NCI-H2227 treated with DMSO at 0.1 percent for 48 hours (cell line): Measurements from ENCODE around the gene OAT.
"Not testable (repeated sequence)": the region's sequence is repeated elsewhere in the genome, so short reads cannot be mapped to it uniquely, and the experiment has no call there.

Experiments used
- DNase-seq: peaks from one replicate; lab custom pipeline; 2025; lab: John Stamatoyannopoulos, UW

The OAT gene

DNA sequence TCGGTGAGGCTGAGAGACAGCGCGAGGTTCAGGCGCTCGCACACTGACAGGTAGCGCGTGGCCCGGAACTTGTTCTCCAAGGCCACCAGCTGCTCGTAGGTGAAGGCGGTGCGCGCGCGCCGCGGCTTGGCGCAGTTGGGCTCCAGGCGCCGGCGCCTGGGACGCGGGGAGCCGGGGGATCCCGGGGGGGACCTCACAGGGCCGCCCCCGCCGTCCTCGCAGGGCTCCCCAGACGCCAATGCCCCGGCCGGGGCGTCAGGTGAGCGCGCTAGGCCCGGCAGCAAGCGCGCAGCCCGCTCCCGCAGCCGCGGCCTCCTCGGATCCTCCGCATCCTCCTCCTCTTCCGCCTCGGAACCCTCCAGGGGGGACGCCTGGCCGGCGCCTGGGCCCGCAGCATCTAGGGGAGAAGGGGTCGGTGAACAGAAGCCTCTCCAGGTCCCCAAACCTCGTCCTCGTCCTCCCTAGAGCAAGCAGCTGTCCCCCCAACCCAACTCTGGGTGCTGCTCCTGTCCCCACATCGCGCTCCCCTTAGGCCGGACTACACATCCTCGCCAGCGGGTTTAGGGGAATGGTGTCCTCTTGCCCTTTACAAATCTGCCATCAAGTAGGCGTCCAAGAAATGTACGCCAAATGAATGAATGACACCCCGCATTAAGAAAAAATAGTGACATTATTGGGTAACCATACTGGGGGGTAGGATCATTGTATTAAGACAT, 29.2 kb upstream of the OAT start:
- DNase-seq = no peak

DNA sequence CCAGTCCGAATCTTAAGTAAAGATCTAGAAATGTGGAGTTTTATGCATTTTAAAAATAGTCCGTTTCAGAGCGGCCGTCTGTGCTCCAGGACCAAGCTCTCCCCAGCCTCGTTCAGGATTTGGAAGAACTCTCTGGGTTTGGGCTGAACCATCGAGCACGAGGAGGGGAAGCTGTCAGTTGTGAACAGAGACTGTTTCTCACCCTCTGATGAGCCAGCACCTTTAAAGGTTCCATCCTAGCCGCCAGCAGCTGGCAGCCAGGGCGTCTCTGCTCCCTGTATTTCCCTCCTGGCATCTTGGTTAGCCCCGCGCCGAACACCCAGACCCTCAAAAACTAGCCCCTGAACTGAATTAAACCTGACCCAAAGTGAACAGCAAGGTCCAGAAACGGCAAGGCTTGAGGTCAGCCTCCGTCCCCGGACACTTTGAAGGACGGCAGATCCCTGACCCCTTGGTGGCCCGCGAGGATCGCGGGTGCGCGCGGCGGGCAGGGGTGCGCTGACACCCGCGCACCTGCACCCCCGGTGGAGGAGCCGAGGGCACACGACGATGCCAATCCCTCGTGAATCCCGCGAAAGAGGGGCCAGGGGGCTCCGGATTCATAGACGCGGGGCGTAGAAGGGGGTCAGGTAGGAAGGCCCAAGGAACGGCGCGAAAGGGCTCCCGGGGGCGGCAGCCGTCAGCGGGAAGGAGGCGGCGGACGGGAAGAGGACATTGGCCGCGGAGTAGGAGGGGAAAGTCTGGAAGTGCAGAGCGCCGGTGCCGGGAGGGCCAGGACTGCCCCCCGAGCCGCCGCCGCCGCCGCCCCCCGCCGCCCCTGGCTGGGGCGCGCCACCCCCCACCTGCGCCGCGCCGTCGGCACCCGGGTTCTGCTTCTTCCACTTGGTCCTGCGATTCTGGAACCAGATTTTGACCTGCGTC, 28.4 kb upstream of the OAT start:
- no peak for DNase-seq

DNA sequence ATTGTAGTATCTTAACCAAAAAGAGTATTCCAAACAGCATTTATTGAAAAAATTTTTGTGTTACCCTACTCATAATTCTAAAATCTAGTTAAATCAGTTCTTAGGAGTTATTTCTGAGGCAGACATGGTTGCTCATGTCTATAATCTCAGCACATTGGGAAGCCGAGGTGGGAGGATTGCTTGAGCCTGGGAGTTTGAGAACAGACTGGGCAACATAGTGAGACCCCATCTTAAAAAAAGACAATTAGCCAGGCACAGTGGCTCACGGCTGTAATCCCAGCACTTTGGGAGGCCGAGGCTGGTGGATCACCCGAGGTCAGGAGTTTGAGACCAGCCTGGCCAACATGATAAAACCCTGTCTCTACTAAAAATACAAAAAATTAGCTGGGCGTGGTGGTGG, 23.0 kb upstream of the OAT start:
- not testable (repeated sequence) for DNase-seq

DNA sequence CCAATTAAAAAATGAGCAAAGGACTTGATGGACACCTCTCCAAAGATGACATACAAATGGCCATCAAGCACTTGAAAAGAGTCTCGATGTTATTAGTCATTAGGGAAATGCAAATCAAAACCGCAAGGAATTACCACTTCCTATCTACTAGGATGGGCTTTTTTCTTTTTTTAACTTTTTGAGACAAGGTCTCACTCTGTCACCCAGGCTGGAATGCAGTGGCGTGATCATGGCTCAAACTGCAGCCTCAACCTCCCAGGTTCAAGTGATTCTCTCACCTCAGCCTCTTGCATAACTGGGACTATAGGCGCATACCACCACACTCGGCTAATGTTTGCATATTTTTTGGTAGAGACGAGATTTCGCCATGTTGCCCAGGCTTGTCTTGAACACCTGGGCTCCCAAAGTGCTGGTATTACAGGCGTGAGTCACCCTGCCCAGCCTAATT, 17.5 kb upstream of the OAT start:
- DNase-seq = no peak

DNA sequence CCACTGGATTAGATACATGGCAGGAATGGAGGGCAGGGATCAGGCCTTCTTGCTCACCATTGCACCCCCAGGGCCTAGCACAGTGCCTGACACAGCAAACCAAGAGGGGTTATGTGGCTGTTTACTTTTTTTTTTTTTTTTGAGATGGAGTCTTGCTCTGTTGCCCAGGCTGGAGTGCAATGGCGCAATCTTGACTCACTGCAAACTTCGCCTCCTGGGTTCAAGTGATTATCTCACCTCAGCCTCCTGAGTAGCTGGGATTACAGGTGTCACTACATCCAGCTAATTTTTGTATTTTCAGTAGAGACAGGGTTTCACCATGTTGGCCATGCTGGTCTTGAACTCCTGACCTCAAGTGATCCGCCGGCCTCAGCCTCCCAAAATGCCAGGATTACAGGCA, 17.0 kb upstream of the OAT start:
- DNase-seq = not testable (repeated sequence)

DNA sequence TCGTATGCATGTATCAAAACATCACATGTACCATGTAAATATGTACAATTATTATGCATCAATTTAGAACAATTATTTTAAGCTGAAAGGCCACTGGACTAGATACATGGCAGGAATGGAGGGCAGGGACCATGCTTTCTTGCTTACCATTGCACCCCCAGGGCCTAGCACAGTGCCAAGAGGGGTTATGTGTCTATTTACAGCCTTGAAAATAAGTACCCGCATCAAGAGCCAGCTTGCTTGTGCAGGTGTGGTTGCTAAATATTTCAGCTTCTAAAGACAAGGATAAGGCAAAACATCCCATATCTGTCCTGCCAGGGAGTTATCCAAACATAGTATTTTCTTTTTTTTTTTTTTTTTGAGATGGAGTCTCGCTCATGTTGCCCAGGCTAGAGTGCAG, 14.7 kb upstream of the OAT start:
- DNase-seq = no peak

DNA sequence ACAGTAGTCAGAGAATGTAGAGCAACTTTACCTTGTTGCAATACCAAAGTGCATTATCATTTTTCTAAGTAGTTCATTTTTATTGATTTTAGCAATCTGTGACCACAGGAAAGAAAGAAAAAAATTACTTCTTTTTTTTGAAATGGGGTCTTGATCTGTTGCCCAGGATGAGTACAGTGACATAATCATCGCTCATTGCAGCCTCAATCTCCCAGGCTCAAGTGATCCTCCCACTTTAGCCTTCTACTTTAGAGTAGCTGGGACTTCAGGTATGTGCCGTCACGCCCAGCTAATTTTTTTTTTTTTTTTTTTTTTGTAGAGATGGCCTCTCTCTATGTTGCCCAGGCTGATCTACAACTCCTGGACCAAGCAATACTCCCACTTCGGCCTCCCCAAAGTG, 11.4 kb upstream of the OAT start:
- DNase-seq = no peak

DNA sequence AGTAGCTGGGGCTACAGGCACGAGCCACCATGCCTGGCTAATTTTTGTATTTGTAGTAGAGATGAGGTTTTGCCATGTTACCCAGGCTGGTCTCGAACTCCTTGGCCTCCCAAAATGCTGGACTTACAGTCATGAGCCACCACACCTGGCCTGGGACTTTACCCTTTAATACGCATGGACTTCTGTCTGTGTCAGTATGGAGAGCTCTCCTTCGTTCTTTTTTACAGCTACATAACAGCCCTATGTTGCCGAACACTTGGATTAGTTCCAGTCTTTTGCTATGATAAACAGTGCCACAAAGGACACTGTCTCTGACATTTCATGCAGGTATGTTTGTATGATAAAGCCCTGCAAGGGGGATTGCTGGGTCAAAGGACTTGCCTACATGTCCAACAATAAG, 10.9 kb upstream of the OAT start:
- no peak for DNase-seq

DNA sequence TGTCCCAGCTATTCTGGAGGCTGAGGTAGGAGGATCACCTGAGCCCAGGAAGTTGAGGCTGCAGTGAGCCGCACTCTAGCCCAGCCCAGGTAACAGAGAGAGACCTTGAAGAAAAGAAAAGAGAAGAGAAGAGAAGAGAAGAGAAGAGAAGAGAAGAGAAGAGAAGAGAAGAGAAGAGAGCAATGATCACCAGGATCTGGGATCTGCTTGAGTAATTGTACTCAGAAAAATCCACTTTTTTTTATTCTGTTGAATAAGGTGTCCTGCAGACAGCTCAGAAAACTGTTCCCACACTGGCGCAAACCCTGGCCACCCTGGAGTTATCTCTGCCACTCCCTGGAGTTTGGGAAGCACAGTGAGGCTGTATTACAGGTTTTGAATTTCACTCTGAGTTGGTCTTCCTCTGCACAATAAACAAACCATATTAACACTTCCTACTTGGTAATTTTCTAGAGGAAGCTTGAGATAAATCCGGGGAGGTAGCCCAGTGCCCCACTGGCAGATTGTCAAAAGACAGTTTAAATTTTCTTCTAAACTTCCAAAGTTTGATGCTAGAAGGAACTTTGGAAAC, 9.6 kb upstream of the OAT start:
- no peak for DNase-seq

DNA sequence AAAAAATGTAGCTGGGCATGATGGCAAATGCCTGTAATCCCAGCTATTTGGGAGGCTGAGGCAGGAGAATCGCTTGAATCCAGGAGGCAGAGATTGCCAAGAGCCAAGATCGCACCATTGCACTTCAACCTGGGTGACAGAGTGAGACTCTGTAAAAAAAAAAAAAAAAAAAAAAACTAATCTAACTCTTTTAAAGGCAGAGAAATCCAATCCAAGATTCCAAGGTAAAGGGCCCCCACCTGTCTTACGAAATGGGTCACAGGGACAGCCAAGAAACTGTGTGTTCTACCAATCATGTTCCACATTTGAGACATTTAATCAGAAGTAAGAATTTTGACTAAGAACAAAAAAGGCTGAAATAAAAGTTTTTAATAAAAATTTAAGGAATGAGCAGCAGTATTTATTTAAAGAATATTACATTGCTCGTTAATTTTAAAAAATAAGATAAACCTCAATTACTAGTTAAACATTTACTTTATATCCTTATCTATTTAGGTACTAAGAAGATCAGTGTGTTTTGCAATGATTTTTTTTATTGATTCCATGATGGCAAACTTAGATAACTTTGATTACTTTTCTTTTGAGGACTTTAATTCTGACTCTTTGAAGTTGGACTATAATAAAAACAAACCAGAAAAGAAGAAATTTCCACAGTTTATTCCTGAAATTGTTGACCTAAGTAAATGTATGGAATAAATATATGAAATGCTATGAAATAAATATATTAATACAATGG, 6.7 kb upstream of the OAT start:
- no peak for DNase-seq

DNA sequence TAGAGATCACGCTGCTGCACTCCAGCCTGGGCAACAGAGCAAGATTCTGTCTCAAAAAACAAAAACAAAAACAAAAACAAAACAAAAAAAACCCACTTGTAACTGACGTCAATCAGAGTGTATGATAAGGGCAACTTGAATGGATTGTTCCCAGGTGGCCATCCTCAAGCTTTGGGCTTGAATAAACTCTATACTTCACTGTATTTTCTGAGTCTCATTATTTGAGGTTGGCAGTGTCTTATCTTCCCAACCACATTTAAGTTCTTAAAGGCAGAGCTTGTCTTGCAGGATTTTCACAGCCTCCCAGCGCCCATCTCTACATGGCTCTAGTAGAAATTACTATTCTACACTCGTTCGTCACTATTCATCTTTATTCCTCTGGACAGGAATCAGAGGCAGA, 5.1 kb upstream of the OAT start:
- no peak for DNase-seq

DNA sequence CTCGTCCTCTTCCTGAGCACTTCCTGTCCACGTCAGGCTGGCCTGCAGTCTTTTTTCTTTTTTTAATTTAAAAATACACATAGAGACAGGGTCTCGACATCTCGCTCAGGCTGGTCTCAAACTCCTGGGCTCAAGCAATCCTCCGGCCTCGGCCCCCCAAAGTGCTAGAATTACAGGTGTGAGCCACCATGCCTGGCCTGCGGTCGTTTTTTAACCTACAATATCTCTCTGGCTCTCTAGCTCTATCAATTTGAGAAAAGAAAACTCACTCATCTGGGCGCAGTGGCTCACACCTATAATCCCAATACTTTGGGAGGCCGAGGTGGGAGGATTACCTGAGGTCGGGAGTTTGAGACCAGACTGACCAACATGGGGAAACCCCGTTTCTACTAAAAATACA, 4.0 kb upstream of the OAT start:
- DNase-seq = no peak

DNA sequence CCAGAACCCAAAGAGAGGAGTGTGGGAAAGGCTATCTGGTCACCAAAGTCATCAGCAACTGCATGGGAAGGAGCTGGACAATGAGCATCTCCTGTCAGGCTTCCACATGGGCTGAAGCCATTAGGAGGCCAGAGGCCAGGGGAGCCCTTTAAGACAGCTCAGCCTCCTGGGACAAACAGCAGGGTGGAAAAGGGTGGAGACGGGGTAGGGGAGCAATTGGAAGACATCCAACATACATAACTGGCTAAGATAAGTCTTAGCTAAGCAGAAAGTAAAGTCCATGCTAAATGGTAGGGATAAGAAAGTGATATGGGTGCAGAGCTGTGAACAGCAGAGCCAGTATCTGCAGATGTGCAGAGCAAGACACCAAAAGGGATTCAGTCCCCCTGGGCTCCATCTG, 1.5 kb upstream of the OAT start:
- no peak for DNase-seq

DNA sequence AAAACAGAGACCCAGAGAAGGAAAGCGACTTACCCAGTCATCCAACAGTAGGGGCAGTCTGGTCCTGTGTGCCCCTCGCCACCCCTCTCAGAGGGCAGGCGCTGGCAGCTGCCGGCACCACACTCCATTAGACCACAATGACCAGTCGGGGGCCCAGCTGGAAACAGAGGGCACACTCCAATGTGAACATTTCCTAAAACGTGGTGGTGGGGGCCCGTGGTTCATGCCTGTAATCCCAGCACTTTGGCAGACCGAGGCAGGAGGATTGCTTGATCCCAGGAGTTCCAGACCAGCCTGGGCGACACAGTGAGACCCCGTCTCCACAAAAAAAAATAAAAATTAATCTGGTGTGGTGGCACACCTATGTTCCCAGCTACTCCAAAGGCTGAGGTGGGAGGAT, 912 bp upstream of the OAT start:
- DNase-seq = no peak

DNA sequence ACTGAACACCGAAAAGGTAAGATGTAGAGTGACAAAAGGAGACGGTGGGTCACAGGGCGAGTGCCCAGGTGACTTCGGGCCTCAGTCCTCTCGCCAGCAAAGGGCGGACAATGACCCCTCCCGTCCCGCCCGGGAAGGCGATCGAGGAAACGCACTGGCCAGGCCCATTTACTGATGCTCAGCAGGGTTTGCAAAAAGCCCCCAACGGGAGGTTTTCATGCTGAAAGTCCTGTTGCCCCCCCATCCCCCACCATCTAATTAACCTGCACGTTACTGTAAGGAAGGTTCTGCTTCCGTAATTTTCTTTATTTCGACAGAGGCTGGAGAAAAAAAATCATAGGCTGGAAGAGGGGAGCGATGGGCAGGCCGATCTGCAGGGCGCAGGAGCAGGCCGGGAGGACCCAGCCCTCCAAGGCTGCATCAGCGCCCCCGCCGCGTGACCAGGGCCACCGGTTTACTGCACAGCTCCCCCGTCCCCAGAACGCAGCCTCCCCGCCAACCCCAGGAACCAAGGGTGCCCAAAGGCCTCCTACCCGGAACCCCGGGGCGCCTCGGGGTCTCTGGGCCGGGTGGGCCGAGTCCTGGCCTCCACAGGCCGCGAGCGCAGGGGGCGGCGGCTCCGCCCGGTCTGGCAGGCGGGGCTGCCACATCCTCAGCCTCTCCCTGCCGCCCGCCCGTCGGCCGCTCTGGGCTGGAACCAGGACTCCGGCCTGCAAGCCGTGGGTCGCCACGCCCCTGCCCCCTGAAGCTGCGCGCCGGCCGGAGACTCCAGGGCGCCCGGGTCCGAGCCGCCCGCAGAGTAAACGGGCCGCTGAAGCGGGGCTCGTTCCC, 613 bp downstream of the OAT start:
- peak; percentile 24 for DNase-seq

DNA sequence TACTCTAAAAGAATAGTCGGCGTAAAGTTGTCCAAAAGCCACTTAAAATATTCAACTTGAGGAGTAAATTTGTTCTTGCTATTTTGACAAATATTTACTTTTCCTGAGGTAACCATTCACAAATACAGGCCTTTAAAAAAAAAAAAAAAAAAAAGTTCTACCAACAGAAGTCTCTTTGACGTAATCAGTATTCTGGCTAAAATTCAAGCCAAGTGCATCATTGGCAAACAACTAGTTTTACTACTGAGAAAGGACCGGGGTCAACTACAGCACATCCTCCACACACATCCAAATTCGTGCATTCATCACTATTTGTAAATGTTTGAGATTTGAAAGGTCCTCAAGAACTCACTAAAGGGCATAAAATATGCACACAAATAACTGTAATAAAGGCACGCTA, 2.0 kb downstream of the OAT start:
- no peak for DNase-seq

DNA sequence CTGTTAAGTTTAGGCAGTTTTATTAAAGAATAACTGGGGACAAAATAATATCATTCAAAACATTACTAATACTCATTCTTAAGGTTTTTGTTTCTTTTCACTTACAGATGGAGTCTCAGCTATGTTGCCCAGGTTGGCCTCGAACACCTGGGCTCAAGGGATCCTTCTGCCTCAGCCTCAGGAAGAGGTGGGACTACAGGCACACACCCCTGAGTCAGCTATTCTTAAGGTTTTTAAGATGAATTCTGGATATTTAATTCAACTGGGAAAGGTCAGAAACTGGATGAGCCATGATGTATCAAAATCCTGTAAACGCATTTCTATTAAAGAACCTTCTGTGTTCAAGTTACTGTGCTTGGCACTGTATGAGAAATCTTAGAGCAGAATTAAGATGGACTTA, 3.5 kb downstream of the OAT start:
- no peak for DNase-seq

DNA sequence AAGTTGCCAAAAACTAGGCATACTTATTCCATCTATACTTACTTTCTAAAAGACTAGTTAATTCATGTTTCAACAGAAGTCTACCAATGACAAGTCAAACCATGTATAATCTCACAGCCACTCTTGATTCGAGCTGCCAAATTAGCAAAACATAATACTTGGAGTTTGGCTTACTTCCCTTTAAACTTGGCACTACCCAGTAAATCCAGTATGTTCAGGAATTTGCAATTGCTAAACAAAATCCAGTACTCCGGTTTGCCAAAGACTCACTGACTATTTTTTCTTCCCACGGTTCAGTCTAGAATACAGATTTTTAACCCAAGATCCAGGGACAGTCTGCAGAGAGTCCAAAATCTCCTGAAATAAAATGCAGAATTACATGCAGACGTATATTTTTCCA, 4.6 kb downstream of the OAT start:
- DNase-seq = no peak

DNA sequence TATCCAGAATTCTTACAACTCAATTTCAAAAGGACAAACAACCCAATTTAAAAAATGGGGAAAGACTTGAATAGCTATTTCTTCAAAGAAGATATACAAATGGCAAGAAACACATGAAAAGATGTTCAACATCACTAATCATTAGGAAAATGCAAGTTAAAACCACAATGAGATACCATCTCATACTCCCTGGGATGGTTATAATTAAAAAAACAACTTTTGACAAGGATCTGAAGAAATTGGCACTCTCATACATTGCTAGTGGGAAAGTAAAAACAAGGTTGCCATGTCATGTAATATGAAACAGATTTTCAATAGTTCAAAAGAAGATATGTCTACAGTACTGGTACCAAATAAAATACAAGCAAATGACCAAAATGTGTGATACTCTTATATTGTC, 9.0 kb downstream of the OAT start:
- DNase-seq = no peak

DNA sequence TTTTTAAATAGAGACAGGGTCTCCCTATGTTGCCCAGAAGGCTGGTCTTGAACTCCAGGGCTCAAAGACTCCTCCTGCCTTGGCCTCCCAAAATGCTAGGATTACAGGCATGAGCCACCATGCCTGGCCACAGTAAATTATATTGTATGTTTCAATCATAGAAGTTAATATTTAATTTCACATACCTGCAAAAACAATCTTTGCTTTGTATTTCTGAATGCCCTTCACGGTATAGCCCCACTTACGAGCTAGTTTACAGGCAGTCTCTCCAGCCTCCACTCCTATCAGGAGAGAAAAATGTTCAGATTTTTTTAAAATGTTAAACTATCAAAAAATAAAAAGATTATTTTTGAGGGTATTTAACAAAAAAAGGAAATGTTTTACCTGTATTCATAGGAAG, 10.4 kb downstream of the OAT start:
- DNase-seq = no peak

DNA sequence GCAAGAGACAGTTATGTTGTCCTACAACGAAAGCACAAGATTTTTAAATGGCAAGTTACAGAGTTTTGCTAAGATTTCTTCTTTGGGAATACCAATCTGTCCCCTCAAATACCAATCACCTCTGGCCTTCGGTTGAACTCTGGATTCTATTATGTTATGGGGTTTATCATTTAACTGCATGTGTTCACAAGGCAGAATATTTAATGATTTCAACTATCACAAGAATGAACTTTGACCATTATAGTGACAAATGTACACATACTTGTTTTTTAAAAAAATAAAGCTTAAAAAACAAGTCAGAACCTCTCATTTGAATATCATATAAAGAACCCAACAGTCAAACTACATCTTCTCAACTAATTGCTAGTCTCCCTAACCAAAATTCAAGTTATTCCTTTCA, 11.3 kb downstream of the OAT start:
- no peak for DNase-seq

DNA sequence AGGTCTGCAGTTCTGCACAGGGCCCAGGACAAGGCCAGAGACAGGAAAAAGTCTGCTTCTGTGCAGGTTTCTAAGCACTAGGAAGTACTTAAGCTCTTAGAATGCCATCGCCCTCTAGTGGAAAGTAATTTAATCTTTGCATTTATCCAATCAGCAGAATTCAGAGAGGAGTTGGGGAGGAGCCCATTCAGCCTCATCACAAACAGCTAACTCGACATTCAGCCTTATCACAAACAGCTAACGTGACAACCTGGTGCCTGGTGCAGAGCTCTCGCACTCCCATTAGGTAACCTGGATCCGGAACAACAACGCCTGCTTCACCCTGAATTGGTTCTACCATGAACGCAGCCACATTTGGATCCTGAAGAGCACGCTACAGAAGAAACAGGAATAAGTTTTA, 15.2 kb downstream of the OAT start:
- peak; percentile 60 for DNase-seq
